Measurements from ENCODE around the gene MAP1LC3A. TPM values are rescaled to one million over a fixed set of nuclear protein-coding genes. Genes with fewer than 3 reads are reported as not detected.

The MAP1LC3A gene
- total RNA-seq, 1 donor from 2014 or later: 6.6 TPM

- H3K27me3 ChIP-seq (ENCODE audit: control insufficient read depth, insufficient read depth, low read length): no peaks in the 10 kb centered on the region
- TF ChIP-seq CTCF (IDR thresholded peaks at IDR 0.05; ENCODE audit: insufficient read depth, low read length, severe bottlenecking): no peak
- peaks cover 19% of the 10 kb centered on the region for H3K36me3 ChIP-seq (ENCODE audit: control insufficient read depth, insufficient read depth, low read length)
- DNase-seq (ENCODE audit: low read depth) (no peak), FAIRE-seq (no peak)
- no peak overlapping the region for H3K4me3 ChIP-seq (ENCODE audit: low read depth, low read length)
Observed at GRCh38 chr20:34527016-34527415, 31.5 kb upstream of the MAP1LC3A start.

- Histone ChIP-seq H3K4me3 (ENCODE audit: low read depth, low read length) (no peak overlapping the region), H3K36me3 (ENCODE audit: control insufficient read depth, insufficient read depth, low read length) (peaks cover 23% of the 10 kb centered on the region), H3K27me3 (ENCODE audit: control insufficient read depth, insufficient read depth, low read length) (no peaks in the 10 kb centered on the region)
- FAIRE-seq (no peak), DNase-seq (ENCODE audit: low read depth) (no peak)
- no peak for TF ChIP-seq CTCF (IDR thresholded peaks at IDR 0.05; ENCODE audit: insufficient read depth, low read length, severe bottlenecking)
Observed at GRCh38 chr20:34528921-34529297, 29.6 kb upstream of the MAP1LC3A start.

- H3K4me3 ChIP-seq (ENCODE audit: low read depth, low read length): no peak overlapping the region
- no peak for TF ChIP-seq CTCF (IDR thresholded peaks at IDR 0.05; ENCODE audit: insufficient read depth, low read length, severe bottlenecking)
- no peak for DNase-seq (ENCODE audit: low read depth)
- H3K36me3 ChIP-seq (ENCODE audit: control insufficient read depth, insufficient read depth, low read length): peaks cover 30% of the 10 kb centered on the region
- FAIRE-seq: no peak
- H3K27me3 ChIP-seq (ENCODE audit: control insufficient read depth, insufficient read depth, low read length): no peaks in the 10 kb centered on the region
Observed at GRCh38 chr20:34529742-34530141, 28.8 kb upstream of the MAP1LC3A start.

- no peaks in the 10 kb centered on the region for H3K27me3 ChIP-seq (ENCODE audit: control insufficient read depth, insufficient read depth, low read length)
- peaks cover 32% of the 10 kb centered on the region for H3K36me3 ChIP-seq (ENCODE audit: control insufficient read depth, insufficient read depth, low read length)
- no peak for TF ChIP-seq CTCF (IDR thresholded peaks at IDR 0.05; ENCODE audit: insufficient read depth, low read length, severe bottlenecking)
- FAIRE-seq (no peak), DNase-seq (ENCODE audit: low read depth) (no peak)
- H3K4me3 ChIP-seq (ENCODE audit: low read depth, low read length): no peak overlapping the region
Observed at GRCh38 chr20:34530342-34530741, 28.2 kb upstream of the MAP1LC3A start.

- H3K27me3 ChIP-seq (ENCODE audit: control insufficient read depth, insufficient read depth, low read length): no peaks in the 10 kb centered on the region
- no peak for DNase-seq (ENCODE audit: low read depth)
- peaks cover 41% of the 10 kb centered on the region for H3K36me3 ChIP-seq (ENCODE audit: control insufficient read depth, insufficient read depth, low read length)
- TF ChIP-seq CTCF (IDR thresholded peaks at IDR 0.05; ENCODE audit: insufficient read depth, low read length, severe bottlenecking): no peak
- no peak overlapping the region for H3K4me3 ChIP-seq (ENCODE audit: low read depth, low read length)
- FAIRE-seq: no peak
Observed at GRCh38 chr20:34531608-34532265, 26.8 kb upstream of the MAP1LC3A start.

- TF ChIP-seq CTCF (IDR thresholded peaks at IDR 0.05; ENCODE audit: insufficient read depth, low read length, severe bottlenecking): no peak
- DNase-seq (ENCODE audit: low read depth): no peak
- Histone ChIP-seq H3K4me3 (ENCODE audit: low read depth, low read length) (no peak overlapping the region), H3K36me3 (ENCODE audit: control insufficient read depth, insufficient read depth, low read length) (peaks cover 37% of the 10 kb centered on the region), H3K27me3 (ENCODE audit: control insufficient read depth, insufficient read depth, low read length) (no peaks in the 10 kb centered on the region)
- no peak for FAIRE-seq
Observed at GRCh38 chr20:34532320-34532719, 26.2 kb upstream of the MAP1LC3A start.
